Smooth muscle cell (in vitro differentiated cells): ENCODE measurements around the gene MRPS14. TPM values are rescaled to one million over a fixed set of nuclear protein-coding genes. Genes with fewer than 3 reads are reported as not detected.

Experiments used
- DNase-seq: peaks from one replicate; lab custom pipeline; 2025; ENCODE audit not compliant: unreplicated experiment; lab: John Stamatoyannopoulos, UW
- H2AFZ ChIP-seq: fragments of 200-600 bp; sonication (generic); 2 replicates; pipeline ENCODE4 v1.6.0; 2016; ENCODE audit warnings: antibody characterized with exemption, low read depth, mild to moderate bottlenecking
- H3F3A ChIP-seq: fragments of 200-600 bp; sonication (generic); 2 replicates; pipeline ENCODE4 v1.6.0; 2017; ENCODE audit warnings: antibody characterized with exemption, low read depth
- H3K27ac ChIP-seq: fragments of 200-600 bp; sonication (generic); 2 replicates; pipeline ENCODE4 v1.5.1; 2016; ENCODE audit warnings: low read depth, mild to moderate bottlenecking
- H3K27me3 ChIP-seq: fragments of 200-600 bp; sonication (generic); 2 replicates; pipeline ENCODE4 v1.6.1; 2016; ENCODE audit warnings: low read depth, mild to moderate bottlenecking
- H3K36me3 ChIP-seq: fragments of 200-600 bp; sonication (generic); 2 replicates; pipeline ENCODE4 v1.5.1; 2016; ENCODE audit warnings: low read depth
- H3K4me1 ChIP-seq: fragments of 200-600 bp; sonication (generic); 2 replicates; pipeline ENCODE4 v1.5.1; 2016; ENCODE audit warnings: low read depth
- H3K4me2 ChIP-seq: fragments of 200-600 bp; sonication (generic); 2 replicates; pipeline ENCODE4 v1.6.0; 2016; ENCODE audit warnings: mild to moderate bottlenecking
- H3K4me3 ChIP-seq: fragments of 200-600 bp; sonication (generic); 2 replicates; pipeline ENCODE4 v1.5.1; 2016; ENCODE audit warnings: mild to moderate bottlenecking
- H3K79me2 ChIP-seq: fragments of 200-600 bp; sonication (generic); 2 replicates; pipeline ENCODE4 v1.6.0; 2016; ENCODE audit warnings: low read depth, mild to moderate bottlenecking
- H3K9ac ChIP-seq: fragments of 200-600 bp; sonication (generic); 2 replicates; pipeline ENCODE4 v1.6.0; 2016; ENCODE audit warnings: low read depth
- H3K9me3 ChIP-seq: fragments of 200-600 bp; sonication (generic); replicated peaks from 2 replicates; pipeline ENCODE4 v1.5.1; 2016; ENCODE audit warnings: low read depth
- H4K20me1 ChIP-seq: fragments of 200-600 bp; sonication (generic); 2 replicates; pipeline ENCODE4 v1.6.0; 2016; ENCODE audit warnings: low read depth
- CTCF ChIP-seq: fragments of 200-600 bp; sonication (generic); IDR thresholded peaks from 2 replicates; pipeline ENCODE4 v1.5.1; 2017; ENCODE audit warnings: borderline replicate concordance, mild to moderate bottlenecking, antibody characterized with exemption; ENCODE audit not compliant: insufficient read depth, poor library complexity, severe bottlenecking
- WGBS: methylation state at CpG from one replicate; pipeline ENCODE4 v1.1.7; 2016; ENCODE audit warnings: low lambda C conversion rate; 5-methylcytosine and 5-hydroxymethylcytosine counted together
- polyA plus RNA-seq: library from polyadenylated mRNA; unstranded; fragments of >200 nt; fragmentation: Nextera tagmentation; extraction: Ambion mirVana; gene quantifications from 2 replicates; pipeline ENCODE4 v1.2.1, GENCODE V29; 2016
- total RNA-seq: library from RNA; depleted of rRNA; stranded (reverse); fragments of >200 nt; gene quantifications from 2 replicates; pipeline ENCODE4 v1.2.3, GENCODE V29; 2014

MRPS14 gene
- total and polyA plus RNA-seq, 2 experiments from 2014 or later, result 29.1 to 57.2 TPM

DNA sequence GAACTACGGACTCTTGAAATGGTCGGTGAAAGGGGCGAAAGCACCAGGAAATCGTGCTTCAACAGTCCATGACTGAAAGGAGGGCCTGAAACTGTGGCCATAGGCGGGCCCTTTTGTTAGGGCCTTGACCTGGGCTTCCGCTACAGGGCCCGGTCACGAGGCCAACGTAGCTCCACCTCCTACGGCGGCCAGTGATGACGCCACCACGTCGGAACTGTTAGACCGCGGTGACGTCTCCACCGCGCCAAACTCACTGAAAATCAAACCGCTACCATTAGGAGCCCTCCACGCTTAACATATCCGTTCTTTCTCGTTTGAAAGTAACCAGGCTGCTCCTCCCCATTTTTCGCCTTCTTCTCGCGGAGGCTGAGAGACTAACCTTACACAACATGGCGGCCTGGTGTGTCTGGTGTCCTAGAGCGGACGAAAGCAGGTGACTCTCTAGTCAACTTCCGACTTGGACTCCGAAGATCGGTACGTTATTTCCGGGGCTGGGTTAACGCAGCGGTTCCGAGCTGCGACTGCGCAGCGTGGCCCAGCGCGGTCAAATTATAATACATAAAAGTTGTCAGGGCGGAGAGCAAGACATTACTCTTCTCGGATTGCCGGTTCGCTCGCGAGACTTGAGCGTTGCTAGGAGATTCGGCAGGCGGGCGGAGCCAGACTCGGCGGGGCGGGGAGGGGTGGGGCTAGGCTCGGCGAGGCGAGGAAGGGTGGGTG, 23.8 kb downstream of the MRPS14 start:
- Histone ChIP-seq H3K9me3 (no peaks in the 10 kb centered on the region), H3K79me2 (peaks cover 43% of the 10 kb centered on the region), H2AFZ (peak overlapping the region; percentile 57), H3F3A (peaks cover 7% of the 10 kb centered on the region), H3K4me2 (peak overlapping the region; percentile 86), H3K27ac (peak overlapping the region; percentile 97), H3K4me1 (peaks cover 20% of the 10 kb centered on the region), H4K20me1 (peaks cover 10% of the 10 kb centered on the region), H3K36me3 (no peaks in the 10 kb centered on the region), H3K4me3 (peak overlapping the region; percentile 74), H3K27me3 (no peaks in the 10 kb centered on the region), H3K9ac (peak overlapping the region; percentile 97)
- WGBS, result under 1% methylated on average over 55 of the region's 58 CpGs
- no peak for TF ChIP-seq CTCF
- DNase-seq, result peak; percentile 96

DNA sequence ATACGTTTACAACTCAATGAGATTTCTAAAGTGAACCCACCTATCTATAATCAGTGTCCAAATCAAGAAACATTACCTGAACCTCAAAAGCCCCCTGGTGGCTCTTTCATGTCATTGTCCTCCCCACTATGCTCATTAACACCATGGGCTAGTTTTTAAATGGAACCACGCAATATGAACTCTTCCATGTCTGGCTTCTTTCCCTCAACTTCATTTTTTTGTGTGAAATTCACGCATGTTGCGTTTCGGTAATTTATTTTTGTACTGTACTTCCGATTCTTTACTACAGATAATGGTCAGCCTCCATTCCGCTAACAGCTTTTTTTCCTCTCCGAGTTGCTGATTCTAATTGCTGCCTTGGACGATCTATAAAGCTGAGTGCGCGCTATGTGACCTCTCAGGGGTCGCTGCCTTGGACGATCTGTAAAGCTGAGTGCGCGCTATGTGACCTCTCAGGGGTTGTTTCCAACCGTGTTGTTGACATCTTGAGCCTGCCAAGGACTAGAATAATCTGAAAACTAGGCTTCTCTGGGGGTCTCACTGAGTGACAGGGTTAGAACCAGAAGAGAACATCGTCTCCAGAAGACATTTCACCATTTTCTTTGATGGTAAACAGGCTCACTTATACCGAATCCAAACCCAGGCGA, 24.5 kb downstream of the MRPS14 start:
- Histone ChIP-seq H4K20me1 (peaks cover 10% of the 10 kb centered on the region), H3K4me3 (peak overlapping the region; percentile 55), H2AFZ (peak overlapping the region; percentile 57), H3K27me3 (no peaks in the 10 kb centered on the region), H3K79me2 (peaks cover 36% of the 10 kb centered on the region), H3K9ac (peak overlapping the region; percentile 97), H3F3A (peaks cover 7% of the 10 kb centered on the region), H3K4me1 (peaks cover 20% of the 10 kb centered on the region), H3K4me2 (peak overlapping the region; percentile 86), H3K36me3 (no peaks in the 10 kb centered on the region), H3K9me3 (no peaks in the 10 kb centered on the region), H3K27ac (peak overlapping the region; percentile 97)
- DNase-seq, result no peak
- peak; percentile 74 for TF ChIP-seq CTCF
- WGBS, result 7% methylated on average over 19 of the region's 19 CpGs

DNA sequence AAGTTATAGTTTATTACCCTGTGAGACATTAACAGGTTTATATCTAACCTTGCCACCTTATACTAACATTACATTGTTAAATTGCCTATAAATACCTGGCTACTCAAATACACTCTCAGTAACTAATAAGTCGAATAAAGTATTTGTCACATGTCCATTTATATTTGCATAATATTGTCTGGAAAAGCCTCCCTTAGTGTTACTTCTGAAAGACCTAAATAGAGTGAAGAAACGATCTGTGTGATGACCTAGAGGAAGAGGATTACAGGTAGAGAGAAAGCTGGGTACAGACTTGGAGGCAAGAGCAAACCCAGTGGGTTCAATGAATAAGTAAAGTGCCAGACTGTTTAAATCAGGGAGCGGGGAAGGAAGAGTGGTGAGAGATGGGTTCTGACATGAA, 26.2 kb downstream of the MRPS14 start:
- peaks cover 4% of the 10 kb centered on the region for H4K20me1 ChIP-seq
- H3K9me3 ChIP-seq, result no peaks in the 10 kb centered on the region
- H3K4me3 ChIP-seq, result no peak overlapping the region
- H2AFZ ChIP-seq, result no peak overlapping the region
- no peaks in the 10 kb centered on the region for H3K36me3 ChIP-seq
- no peak overlapping the region for H3K4me2 ChIP-seq
- TF ChIP-seq CTCF, result no peak
- peaks cover 7% of the 10 kb centered on the region for H3F3A ChIP-seq
- H3K79me2 ChIP-seq, result peaks cover 20% of the 10 kb centered on the region
- H3K4me1 ChIP-seq, result peaks cover 17% of the 10 kb centered on the region
- no peak overlapping the region for H3K9ac ChIP-seq
- H3K27me3 ChIP-seq, result no peaks in the 10 kb centered on the region
- DNase-seq, result no peak
- WGBS, result 88% methylated on average over 3 of the region's 3 CpGs
- no peak overlapping the region for H3K27ac ChIP-seq
